SU-DHL-6 (cell line): ENCODE results near the gene PITPNM3.

ENCODE experiments used
- CTCF ChIP-seq: fragments of 200-600 bp; sonication (generic); IDR thresholded peaks from one replicate; pipeline ENCODE4 v1.5.1; 2017; ENCODE audit warnings: antibody characterized with exemption, mild to moderate bottlenecking, low read length, moderate library complexity; ENCODE audit not compliant: insufficient read depth, poor library complexity, severe bottlenecking
- EZH2phosphoT487 ChIP-seq: fragments of 200-600 bp; sonication (generic), shearing (Covaris generic); conservative IDR thresholded peaks from 2 replicates; pipeline ENCODE4 v1.6.1; 2018; ENCODE audit warnings: mild to moderate bottlenecking, antibody characterized with exemption, low read length, moderate library complexity, mixed read lengths

GRCh38 chr17:6471531-6472465 lies 84.6 kb downstream of the PITPNM3 start:
- no peak for TF ChIP-seq CTCF
- TF ChIP-seq EZH2phosphoT487 = no peak
